A549 (cell line): ENCODE measurements around the gene EPHB1.

ENCODE experiments used
- ATOH8 ChIP-seq: fragments of 250-450 bp; sonication (Bioruptor Pico); IDR thresholded peaks from 2 replicates; pipeline ENCODE4 v1.5.0; 2020; ENCODE audit warnings: low read depth, mild to moderate bottlenecking, moderate library complexity
- CTCF ChIP-seq: fragments of >200 bp; sonication (Bioruptor Twin); formaldehyde crosslinking; IDR thresholded peaks from 3 replicates; pipeline ENCODE4 v1.5.1; 2016
- MYC ChIP-seq: IDR thresholded peaks from 2 replicates; pipeline ENCODE4 v1.6.1; 2012; ENCODE audit warnings: mild to moderate bottlenecking, inconsistent platforms, low read length, improper control_type of control experiment, borderline replicate concordance
- RAD21 ChIP-seq, 2 experiments: fragments of >200 bp in 1 of 2; sonication (Bioruptor Twin) in 1 of 2; formaldehyde crosslinking in 1 of 2; IDR thresholded peaks in 1 of 2; conservative IDR thresholded peaks in 1 of 2; 2 replicates in 1 of 2; 3 replicates in 1 of 2; pipeline ENCODE4 v1.6.1; 2012 to 2018; ENCODE audit warnings: inconsistent platforms in 1 of 2
- RCOR1 ChIP-seq: fragments of 150-350 bp; IDR thresholded peaks from 2 replicates; pipeline ENCODE4 v1.6.1; 2014; ENCODE audit warnings: antibody characterized with exemption, low read length, low read depth
- RFX5 ChIP-seq: fragments of 450-650 bp; IDR thresholded peaks from 2 replicates; pipeline ENCODE4 v1.7.1; 2014; ENCODE audit warnings: antibody characterized with exemption, mild to moderate bottlenecking, moderate library complexity
- TF ChIP-seq, protein P1 (sequence below): fragments of 450-650 bp; IDR thresholded peaks from 2 replicates; pipeline ENCODE4 v1.6.1; 2014; ENCODE audit warnings: antibody characterized with exemption

DNA sequence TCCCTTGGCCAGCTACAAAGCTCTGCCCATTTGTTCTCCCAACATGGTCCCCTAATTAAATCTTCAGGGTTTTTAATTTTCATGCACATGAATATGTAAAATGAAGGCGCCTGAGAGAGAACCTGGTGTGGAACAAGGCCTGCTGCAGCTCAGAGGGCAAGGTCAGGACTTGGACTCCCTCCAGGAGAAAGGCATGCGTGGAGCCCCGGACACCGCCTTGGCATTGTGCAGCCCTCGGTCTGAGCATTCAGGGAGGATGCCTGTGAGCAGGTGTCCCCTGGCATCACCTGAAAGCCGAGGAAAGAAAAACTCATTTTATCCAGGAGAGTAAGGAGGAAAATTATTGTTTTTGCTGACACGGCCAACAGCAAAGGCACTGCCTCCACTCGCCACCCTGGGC is 33.8 kb upstream of the EPHB1 start:
- TF ChIP-seq MYC, result no peak
- TF ChIP-seq CTCF, result no peak
- TF ChIP-seq RFX5, result no peak
- TF ChIP-seq, protein P1, sequence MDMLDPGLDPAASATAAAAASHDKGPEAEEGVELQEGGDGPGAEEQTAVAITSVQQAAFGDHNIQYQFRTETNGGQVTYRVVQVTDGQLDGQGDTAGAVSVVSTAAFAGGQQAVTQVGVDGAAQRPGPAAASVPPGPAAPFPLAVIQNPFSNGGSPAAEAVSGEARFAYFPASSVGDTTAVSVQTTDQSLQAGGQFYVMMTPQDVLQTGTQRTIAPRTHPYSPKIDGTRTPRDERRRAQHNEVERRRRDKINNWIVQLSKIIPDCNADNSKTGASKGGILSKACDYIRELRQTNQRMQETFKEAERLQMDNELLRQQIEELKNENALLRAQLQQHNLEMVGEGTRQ, result no peak
- no peak for TF ChIP-seq ATOH8
- no peak for TF ChIP-seq RCOR1
- no peak for TF ChIP-seq RAD21 (conservative IDR thresholded peaks at IDR 0.05 in 1 of 2, IDR thresholded peaks at IDR 0.05 in 1 of 2)
